H1 (cell line): ENCODE data around the gene MRPL40. TPM values are rescaled to one million over a fixed set of nuclear protein-coding genes. Genes with fewer than 3 reads are reported as not detected.

ENCODE experiments used
- CTCF ChIA-PET: fragments of 300-600 bp; sonication (Branson Sonifier 250); formaldehyde crosslinking; loops from one replicate; lab custom pipeline; 2021; ENCODE audit not compliant: partially characterized antibody; lab: Charles Lee
- POLR2A ChIA-PET: fragments of 300-600 bp; sonication (Branson Sonifier 250); formaldehyde crosslinking; loops from one replicate; lab custom pipeline; 2021; ENCODE audit warnings: inconsistent platforms; ENCODE audit not compliant: partially characterized antibody; lab: Charles Lee
- DNase-seq, 2 experiments: peaks; one replicate each; pipeline versions ENCODE4 v3.0.0 to v3.0.0-alpha.2; 2010 to 2022; ENCODE audit warnings: low spot score in 2 of 2, low read depth in 1 of 2, mixed read lengths in 1 of 2
- FAIRE-seq: peaks from 2 replicates; lab custom pipeline; 2011; peaks lifted over from hg19 to GRCh38; lab: Jason Lieb, UNC
- H2AFZ ChIP-seq: 2 replicates; pipeline ENCODE4 v1.8.1; 2012; ENCODE audit warnings: low read length, inconsistent platforms
- H2AK5ac ChIP-seq: 2 replicates; pipeline ENCODE4 v1.6.1; 2013; ENCODE audit warnings: low read depth, low read length
- H2BK120ac ChIP-seq: replicated peaks from 2 replicates; pipeline ENCODE3; 2013; ENCODE audit warnings: low read depth, low read length, inconsistent platforms
- H2BK12ac ChIP-seq: 2 replicates; pipeline ENCODE4 v1.6.1; 2013; ENCODE audit warnings: low read depth, low read length
- H2BK15ac ChIP-seq: 2 replicates; pipeline ENCODE4 v1.6.1; 2013; ENCODE audit warnings: low read length
- H2BK20ac ChIP-seq: 2 replicates; pipeline ENCODE4 v1.6.1; 2013; ENCODE audit warnings: low read length
- H2BK5ac ChIP-seq: 2 replicates; pipeline ENCODE4 v1.6.1; 2013; ENCODE audit warnings: low read depth, low read length
- H3K14ac ChIP-seq: 2 replicates; pipeline ENCODE4 v1.6.1; 2013; ENCODE audit warnings: inconsistent platforms; ENCODE audit not compliant: insufficient read length
- H3K18ac ChIP-seq: 2 replicates; pipeline ENCODE4 v1.6.1; 2013; ENCODE audit warnings: low read length; ENCODE audit errors: extremely low read depth
- H3K23ac ChIP-seq: 2 replicates; pipeline ENCODE4 v1.6.1; 2013; ENCODE audit warnings: inconsistent platforms; ENCODE audit not compliant: insufficient read length
- H3K23me2 ChIP-seq: 2 replicates; pipeline ENCODE4 v1.6.1; 2013; ENCODE audit warnings: low read depth, low read length
- H3K27ac ChIP-seq: 2 replicates; pipeline ENCODE4 v1.6.1; 2011; ENCODE audit warnings: low read depth, low read length, inconsistent platforms
- H3K27me3 ChIP-seq, 4 experiments: replicated peaks in 1 of 4; 1 replicate in 1 of 4; 2 replicates in 3 of 4; pipeline versions ENCODE4 v1.6.1 to v1.8.1; 2011 to 2013; ENCODE audit warnings: low read length in 3 of 4, mild to moderate bottlenecking in 3 of 4, inconsistent platforms in 2 of 4, mixed read lengths in 2 of 4, moderate library complexity in 1 of 4; ENCODE audit not compliant: control insufficient read depth in 3 of 4, insufficient read depth in 3 of 4; ENCODE audit errors: extremely low read depth in 1 of 4
- H3K36me3 ChIP-seq, 4 experiments: 2 replicates each; pipeline versions ENCODE4 v1.6.1 to v1.8.1; 2011 to 2013; ENCODE audit warnings: mild to moderate bottlenecking in 4 of 4, low read length in 3 of 4, moderate library complexity in 2 of 4, control low read depth in 1 of 4, inconsistent platforms in 1 of 4; ENCODE audit not compliant: insufficient read depth in 4 of 4, control insufficient read depth in 2 of 4
- H3K4ac ChIP-seq: replicated peaks from 2 replicates; pipeline ENCODE3; 2013; ENCODE audit warnings: low read length, low read depth, mixed read lengths, inconsistent platforms; ENCODE audit not compliant: insufficient read length
- H3K4me1 ChIP-seq, 4 experiments: replicated peaks in 1 of 4; 1 replicate in 1 of 4; 2 replicates in 3 of 4; pipeline versions ENCODE4 v1.6.1 to v1.8.1; 2011 to 2013; ENCODE audit warnings: low read length in 3 of 4, inconsistent platforms in 2 of 4, mixed read lengths in 1 of 4; ENCODE audit not compliant: insufficient read depth in 4 of 4, control insufficient read depth in 3 of 4
- H3K4me2 ChIP-seq, 2 experiments: 2 replicates each; pipeline versions ENCODE4 v1.6.1 to v1.8.1; 2011 to 2013; ENCODE audit warnings: low read depth in 2 of 2, low read length in 2 of 2, control low read depth in 1 of 2, inconsistent platforms in 1 of 2, mild to moderate bottlenecking in 1 of 2; ENCODE audit not compliant: insufficient read depth in 1 of 2
- H3K4me3 ChIP-seq, 4 experiments: fragments of 200-600, 300-600 bp in 1 of 4; sonication (generic), shearing (Covaris generic), sonication (Bioruptor Twin) in 1 of 4; 2 replicates each; pipeline versions ENCODE4 v1.5.1 to v1.8.1; 2011 to 2016; ENCODE audit warnings: low read length in 4 of 4, low read depth in 3 of 4, control low read depth in 2 of 4, inconsistent platforms in 2 of 4, mild to moderate bottlenecking in 2 of 4, mixed read lengths in 1 of 4, moderate library complexity in 1 of 4; ENCODE audit not compliant: insufficient read depth in 2 of 4; ENCODE audit errors: extremely low read depth in 1 of 4
- H3K56ac ChIP-seq: replicated peaks from 2 replicates; pipeline ENCODE3; 2013; ENCODE audit warnings: low read depth, mild to moderate bottlenecking, mixed read lengths, low read length, inconsistent platforms; ENCODE audit not compliant: insufficient read length
- H3K79me1 ChIP-seq: 2 replicates; pipeline ENCODE4 v1.6.1; 2013; ENCODE audit warnings: low read depth, low read length, control low read depth
- H3K79me2 ChIP-seq, 2 experiments: 2 replicates each; pipeline versions ENCODE4 v1.6.1 to v1.8.1; 2012 to 2013; ENCODE audit warnings: low read length in 2 of 2, mild to moderate bottlenecking in 2 of 2, inconsistent platforms in 1 of 2; ENCODE audit not compliant: insufficient read depth in 2 of 2, control insufficient read depth in 1 of 2
- H3K9ac ChIP-seq, 4 experiments: replicated peaks in 1 of 4; 1 replicate in 1 of 4; 2 replicates in 3 of 4; pipeline versions ENCODE4 v1.6.1 to v1.8.1; 2011 to 2013; ENCODE audit warnings: low read depth in 3 of 4, low read length in 3 of 4, control low read depth in 2 of 4, mild to moderate bottlenecking in 2 of 4, moderate library complexity in 2 of 4, inconsistent platforms in 1 of 4; ENCODE audit errors: extremely low read depth in 1 of 4
- H3K9me3 ChIP-seq, 2 experiments: 2 replicates each; pipeline versions ENCODE4 v1.6.1 to v1.8.1; 2012 to 2013; ENCODE audit warnings: mild to moderate bottlenecking in 2 of 2, moderate library complexity in 2 of 2, control low read depth in 1 of 2, inconsistent platforms in 1 of 2, low read depth in 1 of 2, low read length in 1 of 2, mixed read lengths in 1 of 2; ENCODE audit not compliant: insufficient read depth in 2 of 2
- H4K20me1 ChIP-seq, 2 experiments: replicated peaks in 1 of 2; 2 replicates each; pipeline versions ENCODE3 to v1.8.1; 2011 to 2013; ENCODE audit warnings: inconsistent platforms in 2 of 2, low read length in 2 of 2, mild to moderate bottlenecking in 1 of 2; ENCODE audit not compliant: insufficient read depth in 2 of 2, control insufficient read depth in 1 of 2
- H4K5ac ChIP-seq: 2 replicates; pipeline ENCODE4 v1.6.1; 2013; ENCODE audit warnings: low read length, low read depth, mixed read lengths, inconsistent platforms; ENCODE audit not compliant: insufficient read length
- H4K8ac ChIP-seq: 2 replicates; pipeline ENCODE4 v1.8.0; 2013; ENCODE audit warnings: mild to moderate bottlenecking, moderate library complexity, low read length, inconsistent platforms; ENCODE audit not compliant: insufficient read depth; ENCODE audit errors: extremely low read depth
- H4K91ac ChIP-seq: replicated peaks from 2 replicates; pipeline ENCODE3; 2013; ENCODE audit warnings: low read length, mixed read lengths, inconsistent platforms; ENCODE audit not compliant: insufficient read length
- EZH2 ChIP-seq: fragments of 200-600 bp; sonication (generic); IDR thresholded peaks from 2 replicates; pipeline ENCODE4 v1.7.1; 2012; ENCODE audit warnings: low read depth, mild to moderate bottlenecking, moderate library complexity, low read length, inconsistent platforms; ENCODE audit not compliant: severe bottlenecking
- JUND ChIP-seq: IDR thresholded peaks from 2 replicates; pipeline ENCODE4 v1.6.1; 2011; ENCODE audit warnings: mild to moderate bottlenecking, improper control_type of control experiment, low read length
- MAFK ChIP-seq: IDR thresholded peaks from 2 replicates; pipeline ENCODE4 v1.6.1; 2012; ENCODE audit warnings: low read depth, mild to moderate bottlenecking, improper control_type of control experiment, low read length
- RAD21 ChIP-seq, 2 experiments: IDR thresholded peaks in 1 of 2; conservative IDR thresholded peaks in 1 of 2; 2 replicates each; pipeline ENCODE4 v1.6.1; 2011; ENCODE audit warnings: low read depth in 2 of 2, low read length in 2 of 2, improper control_type of control experiment in 1 of 2, inconsistent platforms in 1 of 2, mild to moderate bottlenecking in 1 of 2, moderate library complexity in 1 of 2
- RFX5 ChIP-seq: IDR thresholded peaks from 2 replicates; pipeline ENCODE4 v1.6.1; 2011; ENCODE audit warnings: low read depth, low read length, improper control_type of control experiment, borderline replicate concordance
- RNF2 ChIP-seq: fragments of 200-900, 300-1000 bp; sonication (generic); IDR thresholded peaks from 2 replicates; pipeline ENCODE4 v1.7.1; 2016; ENCODE audit warnings: borderline replicate concordance, low read depth, mild to moderate bottlenecking, antibody characterized with exemption, low read length; ENCODE audit not compliant: poor library complexity, severe bottlenecking; ENCODE audit errors: missing control alignments
- SAP30 ChIP-seq: fragments of 300-600 bp; sonication (generic); IDR thresholded peaks from 2 replicates; pipeline ENCODE4 v1.7.1; 2012; ENCODE audit warnings: low read length, moderate library complexity, mild to moderate bottlenecking, inconsistent platforms; ENCODE audit not compliant: insufficient read depth, insufficient replicate concordance
- SP1 ChIP-seq: IDR thresholded peaks from 2 replicates; pipeline ENCODE4 v1.6.1; 2011; ENCODE audit warnings: low read depth, low read length
- WGBS, 2 experiments: shearing (Covaris generic) in 1 of 2; methylation state at CpG; one replicate each; pipeline versions ENCODE4 v1.1.6 to v1.1.7; 2013 to 2015; ENCODE audit warnings: low lambda C conversion rate in 2 of 2, mixed read lengths in 2 of 2, inconsistent platforms in 1 of 2, low coverage in 1 of 2, missing lambda C conversion rate in 1 of 2; ENCODE audit not compliant: insufficient replicate concordance in 2 of 2, insufficient coverage in 1 of 2, insufficient read length in 1 of 2; ENCODE audit errors: extremely low coverage in 1 of 2, missing lambda C conversion rate in 1 of 2; 5-methylcytosine and 5-hydroxymethylcytosine counted together
- polyA plus RNA-seq, 7 experiments: library from polyadenylated mRNA; depleted of rRNA in 3 of 7; stranded (reverse) in 5 of 7; unstranded in 2 of 7; fragments of >200 nt in 5 of 7; fragments of 200-250 nt in 2 of 7; gene quantifications; 1 replicate in 5 of 7; 2 replicates in 1 of 7; 4 replicates in 1 of 7; pipeline versions ENCODE4 v1.2.1 to v1.2.3, GENCODE V29; 2011 to 2013; ENCODE audit warnings: missing spikeins in 2 of 7, mixed read lengths in 2 of 7
- total RNA-seq: library from RNA; stranded (reverse); fragmentation: NEBNext Ultra II Directional; extraction: Animal tissue kit (Norgen Biotek cat#: 25700); gene quantifications from 2 replicates; pipeline ENCODE4 v1.2.1, GENCODE V29; 2021
- TF ChIP-seq, protein P1 (sequence below): IDR thresholded peaks from 2 replicates; pipeline ENCODE4 v1.6.1; 2012; ENCODE audit warnings: inconsistent platforms
- TF ChIP-seq, protein P2 (sequence below): IDR thresholded peaks from 2 replicates; pipeline ENCODE4 v1.6.1; 2012; ENCODE audit warnings: low read length, inconsistent platforms

Gene MRPL40
- total and polyA plus RNA-seq, 2 of the 8 experiments (the other 6 are each of a cell fraction or from before 2014, with no cell fraction given) = 12.4 to 14.5 TPM

DNA sequence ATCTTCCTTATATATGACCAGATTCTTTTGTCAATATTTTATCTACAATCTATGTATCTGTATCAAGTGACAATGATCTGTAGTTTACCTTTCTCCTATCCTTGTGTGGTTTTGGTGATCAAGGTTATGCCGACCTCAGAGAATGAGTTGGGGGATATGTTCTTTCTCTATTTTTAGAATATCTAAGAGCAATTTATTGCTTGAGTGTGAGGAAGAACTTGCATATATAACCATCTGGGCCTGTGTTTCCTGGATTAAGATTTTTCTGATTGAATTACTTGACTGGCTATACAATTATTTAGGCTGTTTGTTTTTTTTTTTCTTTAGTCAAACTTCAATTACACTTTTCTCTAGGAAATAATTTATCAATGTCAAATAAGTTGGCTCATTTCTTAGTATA, 29.2 kb downstream of the MRPL40 start:
- Histone ChIP-seq H3K4me1 (no peaks in the 10 kb centered on the region), H3K4ac (no peak overlapping the region), H2AK5ac (no peak overlapping the region), H4K91ac (no peak overlapping the region), H3K79me2 (no peaks in the 10 kb centered on the region), H2BK12ac (no peak overlapping the region), H3K4me3 (no peak overlapping the region), H3K36me3 (peaks cover 2 to 44% (median 25%) of the 10 kb centered on the region in 4 experiments; a peak in 7 of 8 replicates), H2BK20ac (no peak overlapping the region), H3K18ac (no peak overlapping the region), H3K27ac (no peak overlapping the region), H3K79me1 (no peaks in the 10 kb centered on the region), H4K5ac (no peak overlapping the region), H3K9ac (no peak overlapping the region), H3K23me2 (no peaks in the 10 kb centered on the region), H3K27me3 (no peaks in the 10 kb centered on the region), H3K4me2 (no peak overlapping the region), H4K20me1 (peaks cover 0 to 7% of the 10 kb centered on the region in 2 experiments), H3K23ac (no peak overlapping the region), H4K8ac (no peak overlapping the region), H3K14ac (no peak overlapping the region), H3K56ac (no peak overlapping the region), H3K9me3 (no peaks in the 10 kb centered on the region), H2BK15ac (no peak overlapping the region), H2AFZ (no peak overlapping the region), H2BK120ac (no peak overlapping the region), H2BK5ac (no peak overlapping the region)
- DNase-seq = no peak
- CTCF ChIA-PET = no interaction called here
- no peak for FAIRE-seq
- 90% methylated on average over 1 of the region's 1 CpG; no CpG with 5 or more reads in 1 of the 2 experiments for WGBS, 2 experiments
- POLR2A ChIA-PET = interaction anchor here (1.0 kb wide), 1 partner anchor 18 kb away, joined by 3 read pairs; the partner anchor contains the start of gene CDC45
- TF ChIP-seq, protein P1, sequence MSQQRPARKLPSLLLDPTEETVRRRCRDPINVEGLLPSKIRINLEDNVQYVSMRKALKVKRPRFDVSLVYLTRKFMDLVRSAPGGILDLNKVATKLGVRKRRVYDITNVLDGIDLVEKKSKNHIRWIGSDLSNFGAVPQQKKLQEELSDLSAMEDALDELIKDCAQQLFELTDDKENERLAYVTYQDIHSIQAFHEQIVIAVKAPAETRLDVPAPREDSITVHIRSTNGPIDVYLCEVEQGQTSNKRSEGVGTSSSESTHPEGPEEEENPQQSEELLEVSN = no peak
- TF ChIP-seq, protein P2, sequence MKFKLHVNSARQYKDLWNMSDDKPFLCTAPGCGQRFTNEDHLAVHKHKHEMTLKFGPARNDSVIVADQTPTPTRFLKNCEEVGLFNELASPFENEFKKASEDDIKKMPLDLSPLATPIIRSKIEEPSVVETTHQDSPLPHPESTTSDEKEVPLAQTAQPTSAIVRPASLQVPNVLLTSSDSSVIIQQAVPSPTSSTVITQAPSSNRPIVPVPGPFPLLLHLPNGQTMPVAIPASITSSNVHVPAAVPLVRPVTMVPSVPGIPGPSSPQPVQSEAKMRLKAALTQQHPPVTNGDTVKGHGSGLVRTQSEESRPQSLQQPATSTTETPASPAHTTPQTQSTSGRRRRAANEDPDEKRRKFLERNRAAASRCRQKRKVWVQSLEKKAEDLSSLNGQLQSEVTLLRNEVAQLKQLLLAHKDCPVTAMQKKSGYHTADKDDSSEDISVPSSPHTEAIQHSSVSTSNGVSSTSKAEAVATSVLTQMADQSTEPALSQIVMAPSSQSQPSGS = no peak
- no peak for TF ChIP-seq SAP30
- no peak for TF ChIP-seq RNF2
- TF ChIP-seq RFX5 = no peak
- TF ChIP-seq MAFK = no peak
- no peak for TF ChIP-seq RAD21 (IDR thresholded peaks at IDR 0.05 in 1 of 2, conservative IDR thresholded peaks at IDR 0.05 in 1 of 2; ENCODE audit: low read depth in 2 of 2, low read length in 2 of 2)
- TF ChIP-seq EZH2 = no peak
- no peak for TF ChIP-seq JUND
- no peak for TF ChIP-seq SP1
